HCT116 (cell line): Measurements from ENCODE around the gene EVI5L. TPM values are rescaled to one million over a fixed set of nuclear protein-coding genes. Genes with fewer than 3 reads are reported as not detected.

Experiments used
- ATAC-seq: fragments of 200-7000 bp; cut with Tn5 transposase; 2 replicates; pipeline ENCODE4 v1.9.1; 2020; ENCODE audit warnings: mild to moderate bottlenecking, moderate library complexity
- BruUV-seq: library from RNA; stranded (reverse); fragments of 400-500 nt; replicated peaks from 2 replicates; lab custom pipeline; 2021; lab: Mats Ljungman, UMichigan
- CTCF ChIA-PET: fragments of 300-600 bp; sonication (Branson Sonifier 250); formaldehyde crosslinking; loops from one replicate; lab custom pipeline; 2021; ENCODE audit warnings: antibody characterized with exemption; lab: Charles Lee
- POLR2A ChIA-PET: fragments of 300-600, 350-600 bp; sonication (Branson Sonifier 250); formaldehyde crosslinking; loops from one replicate; lab custom pipeline; 2021; ENCODE audit warnings: antibody characterized with exemption; lab: Charles Lee
- RAD21 ChIA-PET, 2 experiments: fragments of 300-600 bp; sonication (Branson Sonifier 250); formaldehyde crosslinking; loops; one replicate each; lab custom pipeline; 2023; ENCODE audit warnings: low total read pairs in 2 of 2; ENCODE audit not compliant: uncharacterized antibody in 2 of 2, unreplicated experiment in 2 of 2, low non-redundant PET in 1 of 2; lab: Charles Lee
- DNase-seq: peaks from one replicate; pipeline ENCODE4 v3.0.0-alpha.2; 2010; ENCODE audit warnings: low read depth, low spot score
- H2AFZ ChIP-seq: fragments of 200-600 bp; shearing (Covaris generic), sonication (generic); 2 replicates; pipeline ENCODE4 v1.6.1; 2017; ENCODE audit warnings: low read depth, mixed run types, mixed read lengths, antibody characterized with exemption, low read length; ENCODE audit not compliant: poor library complexity, severe bottlenecking
- H3K27ac ChIP-seq: 2 replicates; pipeline ENCODE4 v1.5.1; 2012; ENCODE audit warnings: low read depth, low read length
- H3K27me3 ChIP-seq: fragments of 200-600 bp; sonication (generic); 2 replicates; pipeline ENCODE4 v1.6.1; 2016; ENCODE audit warnings: mixed run types, low read length, mixed read lengths; ENCODE audit not compliant: insufficient read depth
- H3K36me3 ChIP-seq, 2 experiments: fragments of 200-500 bp in 1 of 2; fragments of 200-600 bp in 1 of 2; sonication (Bioruptor generic) in 1 of 2; sonication (generic) in 1 of 2; 2 replicates each; pipeline versions ENCODE4 v1.5.1 to v1.6.1; 2014 to 2016; ENCODE audit warnings: low read length in 2 of 2, inconsistent platforms in 1 of 2, mixed read lengths in 1 of 2, mixed run types in 1 of 2; ENCODE audit not compliant: insufficient read depth in 2 of 2, control insufficient read depth in 1 of 2
- H3K4me1 ChIP-seq, 2 experiments: fragments of 200-600 bp in 1 of 2; sonication (generic) in 1 of 2; 2 replicates each; pipeline versions ENCODE4 v1.5.1 to v1.6.1; 2012 to 2017; ENCODE audit warnings: low read length in 2 of 2, inconsistent platforms in 1 of 2, mild to moderate bottlenecking in 1 of 2, mixed read lengths in 1 of 2, mixed run types in 1 of 2, moderate library complexity in 1 of 2; ENCODE audit not compliant: insufficient read depth in 2 of 2, control insufficient read depth in 1 of 2
- H3K4me2 ChIP-seq: fragments of 200-600 bp; sonication (generic); 2 replicates; pipeline ENCODE4 v1.6.1; 2017; ENCODE audit warnings: mixed run types, low read length, mixed read lengths
- H3K4me3 ChIP-seq, 2 experiments: fragments of 200-600 bp in 1 of 2; sonication (generic) in 1 of 2; replicated peaks in 1 of 2; 2 replicates each; pipeline ENCODE4 v1.5.1; 2011 to 2016; ENCODE audit warnings: low read length in 2 of 2, control low read depth in 1 of 2, low read depth in 1 of 2, mild to moderate bottlenecking in 1 of 2, mixed read lengths in 1 of 2, mixed run types in 1 of 2
- H3K79me2 ChIP-seq: fragments of 200-600 bp; sonication (generic); 2 replicates; pipeline ENCODE4 v1.6.1; 2017; ENCODE audit warnings: mild to moderate bottlenecking, mixed run types, low read length, moderate library complexity, mixed read lengths; ENCODE audit not compliant: insufficient read depth
- H3K9ac ChIP-seq: fragments of 200-600 bp; sonication (generic); 2 replicates; pipeline ENCODE4 v1.6.1; 2016; ENCODE audit warnings: low read length, mixed read lengths
- H3K9me2 ChIP-seq: fragments of 200-600 bp; sonication (generic), shearing (Covaris generic); 2 replicates; pipeline ENCODE4 v1.6.1; 2017; ENCODE audit warnings: mixed run types, mild to moderate bottlenecking, moderate library complexity; ENCODE audit not compliant: insufficient read depth
- H3K9me3 ChIP-seq, 2 experiments: fragments of 200-500 bp in 1 of 2; fragments of 200-600 bp in 1 of 2; sonication (Bioruptor generic) in 1 of 2; sonication (generic) in 1 of 2; 2 replicates each; pipeline ENCODE4 v1.6.1; 2014 to 2017; ENCODE audit warnings: low read length in 2 of 2, mixed read lengths in 2 of 2, inconsistent platforms in 1 of 2, low read depth in 1 of 2, mild to moderate bottlenecking in 1 of 2, mixed run types in 1 of 2, moderate library complexity in 1 of 2; ENCODE audit not compliant: control insufficient read depth in 1 of 2, insufficient read depth in 1 of 2
- H4K20me1 ChIP-seq: fragments of 200-600 bp; sonication (generic), shearing (Covaris generic); 2 replicates; pipeline ENCODE4 v1.6.1; 2017; ENCODE audit warnings: mixed run types, mild to moderate bottlenecking, moderate library complexity; ENCODE audit not compliant: insufficient read depth
- CBX3 ChIP-seq: IDR thresholded peaks from 2 replicates; pipeline ENCODE4 v1.6.1; 2012; ENCODE audit warnings: low read depth
- EGR1 ChIP-seq: IDR thresholded peaks from 2 replicates; pipeline ENCODE4 v1.6.1; 2012; ENCODE audit warnings: low read depth
- EZH2phosphoT487 ChIP-seq: fragments of 200-600 bp; IDR thresholded peaks from 2 replicates; pipeline ENCODE4 v1.6.1; 2018; ENCODE audit warnings: antibody characterized with exemption, borderline replicate concordance
- FOSL1 ChIP-seq: IDR thresholded peaks from 2 replicates; pipeline ENCODE4 v1.6.1; 2012; ENCODE audit warnings: low read depth
- JUND ChIP-seq: IDR thresholded peaks from 2 replicates; pipeline ENCODE4 v1.6.1; 2012
- POLR2AphosphoS5 ChIP-seq: IDR thresholded peaks from 2 replicates; pipeline ENCODE4 v1.6.1; 2011; ENCODE audit warnings: mild to moderate bottlenecking, low read depth, low read length, moderate library complexity
- SIN3A ChIP-seq: IDR thresholded peaks from 2 replicates; pipeline ENCODE4 v1.6.1; 2012; ENCODE audit warnings: low read depth
- SRF ChIP-seq: IDR thresholded peaks from 2 replicates; pipeline ENCODE4 v1.6.1; 2012; ENCODE audit warnings: low read depth
- TCF7L2 ChIP-seq: IDR thresholded peaks from 2 replicates; pipeline ENCODE4 v1.7.0; 2011; ENCODE audit warnings: borderline replicate concordance, inconsistent platforms; ENCODE audit not compliant: insufficient read depth, insufficient read length; ENCODE audit errors: extremely low read depth
- ZFX ChIP-seq: fragments of 450-650 bp; IDR thresholded peaks from 2 replicates; pipeline ENCODE4 v1.6.1; 2017
- ZNF274 ChIP-seq: fragments of 200-500 bp; sonication (Bioruptor generic); IDR thresholded peaks from 2 replicates; pipeline ENCODE4 v1.6.1; 2014; ENCODE audit warnings: mild to moderate bottlenecking, low read depth, low read length, inconsistent platforms
- intact Hi-C: fragments of 100-400 bp; cut with micrococcal nuclease; formaldehyde crosslinking; loops from 2 replicates; pipeline ENCODE4 v1.10.0; 2022
- total RNA-seq: library from RNA; stranded (reverse); gene quantifications from one replicate; pipeline ENCODE4 v1.2.1, GENCODE V29; 2021; ENCODE audit not compliant: unreplicated experiment
- TF ChIP-seq, protein P1 (sequence below): IDR thresholded peaks from 2 replicates; pipeline ENCODE4 v1.6.1; 2011; ENCODE audit warnings: mild to moderate bottlenecking, low read length, moderate library complexity; ENCODE audit not compliant: insufficient replicate concordance; ENCODE audit errors: extremely low read depth
- TF ChIP-seq, protein P2 (sequence below): IDR thresholded peaks from 2 replicates; pipeline ENCODE4 v1.6.1; 2012
- TF ChIP-seq, protein P3 (sequence below): IDR thresholded peaks from 2 replicates; pipeline ENCODE4 v1.6.1; 2012

The EVI5L gene
- total RNA-seq, 1 experiment from 2014 or later, result 15.0 TPM

DNA sequence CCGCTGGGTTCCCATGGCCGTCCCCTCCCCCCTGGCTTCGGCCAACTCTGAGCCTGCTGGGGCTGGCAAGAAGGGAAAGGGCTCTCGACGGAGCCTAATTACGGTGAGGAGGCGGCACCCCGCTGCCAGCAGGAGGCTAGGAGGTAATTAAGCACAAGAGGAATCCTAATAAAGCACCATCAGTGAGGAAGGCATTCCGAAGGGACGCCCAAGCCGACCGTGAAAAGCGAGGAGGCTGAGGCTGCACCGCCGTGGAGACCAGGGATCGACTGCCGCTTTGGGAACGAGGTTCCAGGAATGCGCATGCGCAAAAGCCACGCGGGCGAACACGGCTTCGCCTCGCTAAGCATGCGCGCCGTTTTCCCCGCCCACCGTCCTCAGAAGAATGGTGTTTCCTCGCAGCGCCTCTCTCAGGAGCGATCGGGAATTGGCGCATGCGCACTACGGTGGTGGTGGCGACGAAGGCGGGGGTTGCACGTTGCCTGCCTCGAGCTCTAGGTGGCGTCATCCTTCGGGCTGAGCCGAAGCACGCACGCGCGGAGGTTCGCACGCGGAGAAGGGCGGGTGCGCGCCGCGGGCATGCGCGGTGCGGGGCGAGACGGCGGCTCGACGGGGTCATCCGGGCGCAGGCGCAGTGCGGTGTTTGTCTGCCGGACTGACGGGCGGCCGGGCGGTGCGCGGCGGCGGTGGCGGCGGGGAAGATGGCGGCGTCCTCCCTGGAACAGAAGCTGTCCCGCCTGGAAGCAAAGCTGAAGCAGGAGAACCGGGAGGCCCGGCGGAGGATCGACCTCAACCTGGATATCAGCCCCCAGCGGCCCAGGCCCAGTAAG is 73.4 kb downstream of the EVI5L start, which contains the start of gene MAP2K7 (continued):
- TF ChIP-seq, protein P1, sequence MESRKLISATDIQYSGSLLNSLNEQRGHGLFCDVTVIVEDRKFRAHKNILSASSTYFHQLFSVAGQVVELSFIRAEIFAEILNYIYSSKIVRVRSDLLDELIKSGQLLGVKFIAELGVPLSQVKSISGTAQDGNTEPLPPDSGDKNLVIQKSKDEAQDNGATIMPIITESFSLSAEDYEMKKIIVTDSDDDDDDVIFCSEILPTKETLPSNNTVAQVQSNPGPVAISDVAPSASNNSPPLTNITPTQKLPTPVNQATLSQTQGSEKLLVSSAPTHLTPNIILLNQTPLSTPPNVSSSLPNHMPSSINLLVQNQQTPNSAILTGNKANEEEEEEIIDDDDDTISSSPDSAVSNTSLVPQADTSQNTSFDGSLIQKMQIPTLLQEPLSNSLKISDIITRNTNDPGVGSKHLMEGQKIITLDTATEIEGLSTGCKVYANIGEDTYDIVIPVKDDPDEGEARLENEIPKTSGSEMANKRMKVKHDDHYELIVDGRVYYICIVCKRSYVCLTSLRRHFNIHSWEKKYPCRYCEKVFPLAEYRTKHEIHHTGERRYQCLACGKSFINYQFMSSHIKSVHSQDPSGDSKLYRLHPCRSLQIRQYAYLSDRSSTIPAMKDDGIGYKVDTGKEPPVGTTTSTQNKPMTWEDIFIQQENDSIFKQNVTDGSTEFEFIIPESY, result no peak
- TF ChIP-seq, protein P2, sequence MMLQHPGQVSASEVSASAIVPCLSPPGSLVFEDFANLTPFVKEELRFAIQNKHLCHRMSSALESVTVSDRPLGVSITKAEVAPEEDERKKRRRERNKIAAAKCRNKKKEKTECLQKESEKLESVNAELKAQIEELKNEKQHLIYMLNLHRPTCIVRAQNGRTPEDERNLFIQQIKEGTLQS, result no peak
- no peak for TF ChIP-seq ZFX

DNA sequence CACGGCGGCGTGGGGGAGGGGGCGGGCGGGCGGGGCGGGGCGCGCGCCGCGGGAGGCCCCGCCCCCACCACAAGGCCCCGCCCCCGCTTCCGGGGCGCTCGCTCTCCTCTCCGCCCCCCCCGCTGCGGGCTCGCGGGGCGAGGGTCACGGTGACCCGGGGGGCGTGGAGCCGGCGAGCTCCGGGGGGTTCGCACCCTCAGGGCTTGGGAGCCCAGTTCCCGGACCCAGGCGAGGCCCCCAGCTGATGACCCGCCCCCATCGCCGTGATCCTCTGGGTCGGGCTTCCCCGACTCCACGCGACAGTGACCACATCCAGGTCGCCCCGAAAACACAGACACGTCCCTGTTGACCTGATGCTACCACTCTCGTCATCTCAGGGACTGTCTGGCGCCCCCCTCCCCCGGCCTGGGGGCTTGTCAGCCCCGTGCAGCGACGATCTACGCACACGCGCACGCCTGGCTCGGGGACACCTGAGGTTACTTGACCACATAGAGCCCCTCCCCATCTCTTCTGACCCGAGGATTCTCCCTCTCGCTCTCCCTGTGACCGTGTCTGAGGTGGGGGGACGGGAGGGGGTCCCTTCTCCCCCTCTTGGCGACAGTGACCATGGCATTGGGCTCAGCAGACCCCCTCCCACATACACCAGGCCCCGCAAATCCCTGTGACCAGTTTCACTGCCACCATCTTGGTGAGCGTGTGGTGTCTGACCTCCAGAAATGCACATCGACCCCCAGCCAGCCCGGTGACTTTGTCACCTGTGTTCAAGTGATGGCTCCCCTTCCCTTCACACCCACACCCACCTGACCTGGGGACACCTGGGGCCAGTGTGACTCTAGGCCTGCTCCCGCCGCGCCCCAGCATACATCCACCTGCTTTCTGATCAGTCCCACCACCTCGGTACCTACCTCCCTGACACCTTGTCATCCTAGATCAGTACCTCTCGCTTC is 74.3 kb downstream of the EVI5L start:
- H3K4me2 ChIP-seq, result peak overlapping the region; percentile 97
- no peaks in the 10 kb centered on the region for H3K27me3 ChIP-seq
- no peaks in the 10 kb centered on the region for H3K9me2 ChIP-seq
- H3K27ac ChIP-seq, result peak overlapping the region; percentile 92
- intact Hi-C loops, result no loop called here
- no peaks in the 10 kb centered on the region for H4K20me1 ChIP-seq
- peak overlapping the region; percentile 72 to 97 for H3K4me3 ChIP-seq
- RAD21 ChIA-PET, result interaction anchor here in 1 of 2 experiments (1.0 kb wide), 1 partner anchor 36 kb away, joined by 4 read pairs; no protein-coding TSS in a partner anchor
- POLR2A ChIA-PET, result interaction anchor here (0.6 to 2.1 kb wide), 5 partner anchors 13 to 35 kb away, joined by 3 to 11 read pairs (median 8); partner anchors contain the start of genes LRRC8E and SNAPC2
- H3K79me2 ChIP-seq, result peaks cover 63% of the 10 kb centered on the region
- TF ChIP-seq, protein P3, sequence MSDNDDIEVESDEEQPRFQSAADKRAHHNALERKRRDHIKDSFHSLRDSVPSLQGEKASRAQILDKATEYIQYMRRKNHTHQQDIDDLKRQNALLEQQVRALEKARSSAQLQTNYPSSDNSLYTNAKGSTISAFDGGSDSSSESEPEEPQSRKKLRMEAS, result no peak
- TF ChIP-seq ZNF274 (no peak), FOSL1 (no peak), CBX3 (no peak), TCF7L2 (no peak), SIN3A (no peak), SRF (no peak), EZH2phosphoT487 (no peak), POLR2AphosphoS5 (no peak; the same call in 1 of the 2 replicates), ZFX (no peak), JUND (no peak), EGR1 (no peak)
- TF ChIP-seq, all 23 proteins: peak for 0
- Histone ChIP-seq H3K9ac (peak overlapping the region; percentile 97), H3K4me1 (peaks cover 3 to 30% of the 10 kb centered on the region in 2 experiments; a peak in 2 of 4 replicates), H2AFZ (no peak overlapping the region), H3K9me3 (no peaks in the 10 kb centered on the region), H3K36me3 (peaks cover 0 to under 1% of the 10 kb centered on the region in 2 experiments; a peak in 2 of 4 replicates)
- ATAC-seq (peak; percentile 45), DNase-seq (no peak)
- CTCF ChIA-PET, result interaction anchor here (0.7 to 1.2 kb wide), 12 partner anchors 9 to 609 kb away, joined by 3 to 18 read pairs (median 4); partner anchors contain the start of genes SNAPC2 and ZNF414
- BruUV-seq, result TSS peak; percentile 46
